Glomerular visceral epithelial cell (primary cell): ENCODE measurements around the gene RER1.

Experiments
- DNase-seq: peaks from one replicate; pipeline ENCODE4 v3.0.0-alpha.2; 2016; ENCODE audit errors: extremely low spot score

The RER1 gene

GRCh38 chr1:2389644-2390043 lies 2.0 kb upstream of the RER1 start:
- DNase-seq, result no peak

DNA sequence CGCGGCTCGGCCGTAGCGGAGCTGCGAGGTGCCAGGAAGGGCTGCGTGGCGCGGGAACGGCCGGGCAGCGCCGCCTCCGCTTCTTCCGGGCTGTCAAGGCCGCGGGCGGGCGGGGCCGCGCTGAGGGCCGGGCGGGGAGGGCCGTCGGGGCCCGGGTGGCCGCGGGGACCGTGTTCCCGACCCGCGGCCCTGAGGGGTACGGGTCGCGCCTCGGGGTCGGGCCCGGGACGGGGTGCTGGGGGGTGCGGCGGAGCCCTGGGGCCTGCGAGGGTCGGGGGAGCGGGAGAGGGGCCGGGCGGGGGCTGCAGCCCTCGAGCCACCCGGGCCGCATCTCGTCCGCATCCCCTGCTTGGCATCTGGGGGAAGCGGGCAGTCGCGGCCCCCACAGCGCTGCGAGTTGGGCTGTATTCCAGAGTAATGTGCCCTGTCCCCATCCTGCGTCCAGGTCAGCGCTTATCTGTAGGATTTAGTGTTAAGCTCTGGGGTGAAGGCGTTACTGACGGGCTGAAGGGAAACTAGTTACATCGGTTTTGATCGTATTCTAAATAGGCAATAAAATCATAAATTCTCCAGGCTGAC lies 379 bp downstream of the RER1 start:
- DNase-seq, result no peak

GRCh38 chr1:2392686-2393085 lies 1.0 kb downstream of the RER1 start:
- DNase-seq, result no peak

GRCh38 chr1:2393471-2393877 lies 1.8 kb downstream of the RER1 start:
- no peak for DNase-seq

DNA sequence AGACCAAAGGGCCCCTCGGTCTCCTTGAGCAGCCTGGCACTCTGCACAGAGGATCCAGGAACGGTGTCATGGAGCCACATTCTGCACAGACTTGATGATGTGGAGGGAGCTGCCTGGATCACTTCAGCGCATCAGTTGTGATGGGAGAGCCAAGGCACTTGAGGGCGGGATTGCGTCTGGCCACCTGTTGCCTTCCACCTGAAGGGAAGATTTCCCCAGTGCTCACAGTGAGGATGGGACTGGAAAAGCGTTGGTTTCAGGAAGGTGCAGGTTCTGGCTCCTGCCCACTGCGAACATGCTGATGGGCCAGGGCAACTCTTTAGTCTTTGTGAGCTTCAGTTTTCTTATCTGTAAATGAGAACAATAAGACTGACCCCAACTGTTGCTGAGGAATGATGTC lies 2.6 kb downstream of the RER1 start:
- DNase-seq, result no peak

DNA sequence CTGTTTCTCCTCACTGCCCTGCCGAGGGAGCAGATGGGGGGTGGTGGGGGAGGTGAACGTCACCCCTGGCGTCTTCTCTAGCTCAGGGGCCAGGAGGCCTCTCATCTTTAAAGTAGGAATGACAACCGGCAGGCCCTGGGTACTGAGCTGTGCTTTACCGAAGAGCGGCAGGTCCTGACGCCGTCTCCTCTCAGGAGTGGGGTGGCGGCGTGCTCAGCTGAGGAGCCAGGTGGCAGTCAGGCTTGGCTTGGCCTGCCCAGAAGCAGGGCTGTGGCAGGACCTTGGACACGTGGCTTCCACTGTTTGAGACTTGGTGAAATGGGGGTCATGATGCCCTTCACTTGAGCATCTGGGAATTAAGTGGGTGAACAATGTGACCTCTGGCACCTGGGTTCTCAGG lies 3.1 kb downstream of the RER1 start:
- DNase-seq, result no peak

- no peak for DNase-seq
These were observed 3.6 kb downstream of the RER1 start for GRCh38 chr1:2395245-2395644.

GRCh38 chr1:2396059-2396458 lies 4.4 kb downstream of the RER1 start:
- DNase-seq, result no peak

- no peak for DNase-seq
These were observed 4.8 kb downstream of the RER1 start for GRCh38 chr1:2396476-2396875.

DNA sequence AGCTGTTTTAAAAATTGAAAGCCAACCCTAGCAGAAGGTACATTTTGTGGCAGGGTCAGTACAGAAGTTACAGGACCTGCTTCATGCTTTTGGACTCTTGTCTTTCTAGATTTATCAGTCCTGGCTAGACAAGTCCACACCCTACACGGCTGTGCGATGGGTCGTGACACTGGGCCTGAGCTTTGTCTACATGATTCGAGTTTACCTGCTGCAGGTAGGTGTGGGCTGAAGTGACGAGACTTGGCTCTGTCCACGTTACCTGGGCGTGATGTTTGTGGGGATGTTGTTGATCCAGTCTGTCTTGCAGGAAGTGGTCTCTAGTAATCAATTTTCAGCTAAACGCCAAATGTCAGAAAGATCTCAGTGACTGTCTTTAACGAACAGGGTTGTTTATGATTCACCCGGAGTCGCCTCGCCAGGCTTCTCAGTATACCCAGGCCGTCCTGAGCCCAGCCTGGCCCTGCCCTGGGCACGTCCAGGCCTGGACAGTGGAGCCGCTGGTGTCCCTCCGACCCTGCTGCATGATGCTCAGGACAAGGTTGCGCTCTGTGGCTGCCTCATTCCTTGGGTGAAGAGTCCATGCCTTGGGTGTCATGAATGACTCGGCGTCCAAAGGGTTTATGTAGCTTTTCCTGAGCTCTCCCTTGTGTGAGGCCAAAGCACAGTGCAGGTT lies 5.5 kb downstream of the RER1 start:
- DNase-seq, result no peak

DNA sequence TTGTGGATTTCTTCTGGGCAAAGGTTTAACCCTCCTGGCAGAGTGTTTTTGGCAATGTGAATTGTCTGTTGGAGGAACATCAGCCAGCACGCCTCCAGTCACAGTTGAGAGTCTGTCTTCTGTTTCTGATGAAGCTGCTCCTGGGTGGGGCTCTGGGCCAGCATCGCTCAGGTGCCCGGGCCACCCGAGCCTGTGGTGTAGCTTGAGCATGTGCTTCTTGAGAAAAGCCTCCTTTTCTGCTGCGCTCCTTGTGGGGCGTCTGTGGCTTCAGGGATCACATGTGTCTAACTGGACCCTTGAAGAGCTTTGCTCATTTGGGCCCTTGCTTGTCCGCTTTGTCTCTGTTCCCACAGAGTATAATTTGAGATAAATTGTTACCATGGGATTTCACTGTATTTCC lies 7.2 kb downstream of the RER1 start:
- no peak for DNase-seq

- DNase-seq, result no peak
These were observed 8.4 kb downstream of the RER1 start for GRCh38 chr1:2399890-2400575.

- DNase-seq, result no peak
These were observed 8.9 kb downstream of the RER1 start for GRCh38 chr1:2400576-2400909.

GRCh38 chr1:2400950-2401649 lies 9.5 kb downstream of the RER1 start:
- no peak for DNase-seq

DNA sequence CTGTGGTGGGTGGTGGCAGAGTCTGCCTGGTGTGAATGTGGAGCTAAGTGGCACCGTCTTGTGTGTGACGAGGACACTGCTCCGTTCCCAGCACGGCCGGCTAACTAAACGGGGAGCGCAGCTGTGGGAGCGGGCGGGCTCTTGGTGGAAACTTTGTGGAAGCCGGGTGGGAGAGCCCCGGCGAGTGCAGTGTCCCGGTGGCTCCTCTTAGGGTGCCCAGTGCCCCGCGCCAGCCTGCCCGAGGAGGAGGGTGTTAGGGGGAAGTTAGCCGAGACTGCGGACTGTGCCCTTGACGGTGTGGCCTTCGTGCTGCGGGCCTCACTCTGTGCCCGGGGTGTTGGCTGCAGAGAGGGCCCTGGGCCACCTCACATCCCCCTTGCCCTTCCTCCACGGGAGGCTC lies 10.8 kb downstream of the RER1 start:
- DNase-seq, result no peak

GRCh38 chr1:2403273-2403672 lies 11.6 kb downstream of the RER1 start:
- no peak for DNase-seq

GRCh38 chr1:2404142-2404889 lies 12.7 kb downstream of the RER1 start:
- DNase-seq, result no peak

DNA sequence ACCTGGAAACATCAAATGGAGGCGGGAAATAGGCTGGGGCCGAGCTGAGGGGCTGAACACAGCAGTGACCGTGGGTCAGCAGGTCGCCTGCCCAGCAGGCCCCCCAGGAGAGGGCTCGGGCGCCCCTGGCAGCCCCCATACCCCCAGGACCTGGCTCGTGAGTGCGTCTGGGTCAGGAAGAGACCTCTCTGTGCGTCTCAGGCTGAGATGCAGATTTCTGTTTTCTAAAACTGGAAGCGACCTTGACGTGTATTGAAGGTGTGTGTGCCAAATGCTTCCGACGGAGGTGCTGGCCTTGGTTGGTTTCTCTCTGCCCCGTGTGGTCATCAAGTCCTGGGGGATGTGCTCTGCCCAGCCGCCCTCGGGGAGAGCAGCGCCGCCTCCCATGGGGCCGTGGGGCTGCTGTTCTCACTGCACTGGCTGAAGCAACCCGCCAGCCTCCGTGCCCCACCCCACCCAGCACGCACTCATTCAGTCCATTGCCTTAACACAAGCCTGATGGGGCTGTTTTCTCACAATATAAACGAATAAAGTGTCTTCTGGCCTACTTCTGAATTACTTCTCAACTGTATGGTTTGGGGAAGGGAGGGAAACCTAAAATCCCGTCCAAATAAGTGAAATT lies 13.4 kb downstream of the RER1 start:
- no peak for DNase-seq

DNA sequence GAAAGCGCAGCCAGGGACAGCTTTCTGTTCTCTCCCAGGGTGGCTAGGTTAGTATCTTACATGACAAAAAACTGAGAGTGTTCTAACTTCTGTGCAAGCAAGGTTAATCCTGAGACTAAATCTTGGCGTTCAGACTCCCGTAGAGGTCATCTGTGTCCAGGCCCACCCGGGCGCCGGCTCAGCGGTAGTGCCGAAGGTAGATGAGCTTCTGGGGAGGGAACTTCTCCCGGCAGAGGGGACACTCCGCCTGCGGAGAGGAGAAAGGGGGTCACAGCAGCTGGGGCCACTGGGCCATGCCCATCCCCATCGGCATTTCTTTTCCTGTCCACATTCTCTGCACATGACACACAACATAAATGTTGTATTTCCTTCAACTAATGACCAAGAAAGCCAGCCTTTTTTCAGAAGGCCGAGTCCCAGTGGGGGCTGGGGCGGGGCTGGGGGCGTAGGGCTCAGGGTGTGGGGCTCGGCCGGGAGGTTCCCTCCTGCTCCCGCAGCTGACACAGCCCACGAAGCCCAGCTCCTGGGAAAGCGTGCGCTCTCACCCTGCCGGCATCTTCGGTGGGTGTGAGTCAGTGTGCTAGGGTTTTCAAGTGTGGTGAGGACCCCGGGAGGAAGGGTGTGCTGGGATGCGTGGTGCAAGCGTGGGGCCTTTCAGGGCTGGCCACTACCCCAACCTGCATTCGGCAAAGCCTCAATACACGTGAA lies 14.1 kb downstream of the RER1 start:
- peak; percentile 30 for DNase-seq

GRCh38 chr1:2406451-2407041 lies 14.9 kb downstream of the RER1 start:
- DNase-seq, result no peak
